ENCODE data around the gene TPI1.
A peak's percentile ranks its signal among the peaks of the same experiment; 100 is the strongest.

- TF ChIP-seq CTCF (IDR thresholded peaks at IDR 0.05) (peak; percentile 83 to 98 (median 93)), POLR2A (IDR thresholded peaks at IDR 0.05) (peak in 1 of 2 donors; percentile 65)
Measured at GRCh38 chr12:6890789-6891645, 23.7 kb downstream of the TPI1 start.

All from vagina (tissue), 2 donors.